Thyroid gland (tissue), 4 donors: ENCODE data around the gene SAG. TPM values are rescaled to one million over a fixed set of nuclear protein-coding genes. Genes with fewer than 3 reads are reported as not detected.
"Not testable (repeated sequence)": the region's sequence is repeated elsewhere in the genome, so short reads cannot be mapped to it uniquely, and the experiment has no call there.

Source experiments
- DNase-seq, 2 donors: peaks; one replicate each; pipeline ENCODE4 v3.0.0-alpha.2; 2019
- H3K27ac ChIP-seq, 3 donors: fragments of 200-600 bp; sonication (generic); 1 replicate in 2 of 3; 2 replicates in 1 of 3; pipeline ENCODE4 v1.5.1; 2016 to 2019; ENCODE audit warnings: mild to moderate bottlenecking in 1 of 3, moderate library complexity in 1 of 3
- H3K27me3 ChIP-seq: fragments of 200-600 bp; sonication (generic); one replicate; pipeline ENCODE4 v1.5.1; 2019
- H3K36me3 ChIP-seq, 2 donors: fragments of 200-600 bp; sonication (generic); one replicate each; pipeline ENCODE4 v1.5.1; 2016 to 2019
- H3K4me1 ChIP-seq, 2 donors: fragments of 200-600 bp; sonication (generic); one replicate each; pipeline ENCODE4 v1.5.1; 2017 to 2019
- H3K4me3 ChIP-seq, 3 donors: fragments of 200-600 bp; sonication (generic); replicated peaks in 1 of 3; 1 replicate in 2 of 3; 2 replicates in 1 of 3; pipeline ENCODE4 v1.5.1; 2016; ENCODE audit warnings: mild to moderate bottlenecking in 1 of 3
- H3K9me3 ChIP-seq: fragments of 200-600 bp; sonication (generic); one replicate; pipeline ENCODE4 v1.5.1; 2017
- CTCF ChIP-seq, 6 experiments: fragments of 200-600 bp in 3 of 6; fragments of 450-650 bp in 3 of 6; sonication (generic) in 3 of 6; IDR thresholded peaks; one replicate each; pipeline ENCODE4 v1.5.1; 2016 to 2019; ENCODE audit warnings: antibody characterized with exemption in 6 of 6, mild to moderate bottlenecking in 2 of 6, inconsistent platforms in 1 of 6, moderate library complexity in 1 of 6
- POLR2A ChIP-seq, 2 donors: fragments of 450-650 bp; IDR thresholded peaks; one replicate each; pipeline ENCODE4 v1.6.1; 2017; ENCODE audit warnings: antibody characterized with exemption in 2 of 2, mild to moderate bottlenecking in 2 of 2, moderate library complexity in 1 of 2
- WGBS, 2 donors: methylation state at CpG; one replicate each; pipeline ENCODE4 v1.1.5; 2017; 5-methylcytosine and 5-hydroxymethylcytosine counted together
- intact Hi-C: fragments of 100-400 bp; cut with DNase I; formaldehyde crosslinking; loops from one replicate; pipeline ENCODE4 v1.15.1; 2023
- total RNA-seq, 4 donors: library from RNA; depleted of rRNA; stranded (reverse); fragments of >200 nt; gene quantifications; one replicate each; pipeline ENCODE4 v1.2.3, GENCODE V29; 2016

SAG gene
- total RNA-seq, 4 donors from 2014 or later = 0.21 TPM; not detected in 3

- peak in 1 of 2 donors; percentile 27 for DNase-seq
- no peaks in the 10 kb centered on the region for H3K27me3 ChIP-seq
- no peak for TF ChIP-seq CTCF (IDR thresholded peaks at IDR 0.05)
- peak in 1 of 2 donors; percentile 8 for TF ChIP-seq POLR2A (IDR thresholded peaks at IDR 0.05)
- no peak overlapping the region for H3K27ac ChIP-seq
- no peaks in the 10 kb centered on the region for H3K36me3 ChIP-seq
- no peaks in the 10 kb centered on the region for H3K4me1 ChIP-seq
- H3K9me3 ChIP-seq = no peaks in the 10 kb centered on the region
- H3K4me3 ChIP-seq = no peak overlapping the region
- intact Hi-C loops = no loop called here
- WGBS, 2 donors = 88 to 89% methylated on average over 15 of the region's 15 CpGs
Measured at GRCh38 chr2:233331536-233331935, 23.9 kb downstream of the SAG start.

GRCh38 chr2:233332125-233332524, 24.5 kb downstream of the SAG start:
- H3K27ac ChIP-seq = no peak overlapping the region
- no peak for DNase-seq
- intact Hi-C loops = no loop called here
- H3K36me3 ChIP-seq = no peaks in the 10 kb centered on the region
- H3K9me3 ChIP-seq = no peaks in the 10 kb centered on the region
- H3K4me3 ChIP-seq = no peak overlapping the region
- WGBS, 2 donors = 91 to 94% methylated on average over 4 of the region's 4 CpGs
- TF ChIP-seq CTCF (IDR thresholded peaks at IDR 0.05) (no peak), POLR2A (IDR thresholded peaks at IDR 0.05) (no peak)
- H3K27me3 ChIP-seq = no peaks in the 10 kb centered on the region
- no peaks in the 10 kb centered on the region for H3K4me1 ChIP-seq

GRCh38 chr2:233334915-233335314, 27.3 kb downstream of the SAG start:
- H3K27ac ChIP-seq = no peak overlapping the region
- 91 to 95% methylated on average over 9 to 11 of the region's 11 CpGs for WGBS, 2 donors
- DNase-seq = no peak
- H3K4me3 ChIP-seq = no peak overlapping the region
- H3K27me3 ChIP-seq = no peaks in the 10 kb centered on the region
- no peaks in the 10 kb centered on the region for H3K9me3 ChIP-seq
- TF ChIP-seq POLR2A (IDR thresholded peaks at IDR 0.05) (no peak), CTCF (IDR thresholded peaks at IDR 0.05) (no peak)
- intact Hi-C loops = no loop called here
- H3K4me1 ChIP-seq = peaks cover 11 to 12% of the 10 kb centered on the region in 2 donors
- H3K36me3 ChIP-seq = no peaks in the 10 kb centered on the region

- 95 to 97% methylated on average over 13 of the region's 13 CpGs for WGBS, 2 donors
- H3K4me1 ChIP-seq = peaks cover 11 to 12% of the 10 kb centered on the region in 2 donors
- H3K36me3 ChIP-seq, DNase-seq, H3K4me3 ChIP-seq, intact Hi-C loops, H3K27me3 ChIP-seq, H3K9me3 ChIP-seq, H3K27ac ChIP-seq: not testable (repeated sequence)
Measured at GRCh38 chr2:233336091-233336490, 28.5 kb downstream of the SAG start.

- H3K4me1 ChIP-seq = peaks cover 11 to 12% of the 10 kb centered on the region in 2 donors
- H3K4me3 ChIP-seq = no peak overlapping the region
- no peaks in the 10 kb centered on the region for H3K36me3 ChIP-seq
- no peaks in the 10 kb centered on the region for H3K9me3 ChIP-seq
- intact Hi-C loops = no loop called here
- H3K27ac ChIP-seq = no peak overlapping the region
- no peaks in the 10 kb centered on the region for H3K27me3 ChIP-seq
- 93 to 96% methylated on average over 5 of the region's 5 CpGs for WGBS, 2 donors
- DNase-seq = no peak
- no peak for TF ChIP-seq CTCF (IDR thresholded peaks at IDR 0.05)
- TF ChIP-seq POLR2A (IDR thresholded peaks at IDR 0.05) = no peak
Measured at GRCh38 chr2:233336541-233336940, 28.9 kb downstream of the SAG start.

- no peaks in the 10 kb centered on the region for H3K27me3 ChIP-seq
- DNase-seq = no peak
- intact Hi-C loops = no loop called here
- peaks cover 11 to 12% of the 10 kb centered on the region in 2 donors for H3K4me1 ChIP-seq
- no peaks in the 10 kb centered on the region for H3K36me3 ChIP-seq
- no peak overlapping the region for H3K4me3 ChIP-seq
- no peak overlapping the region for H3K27ac ChIP-seq
- 75 to 81% methylated on average over 5 of the region's 5 CpGs for WGBS, 2 donors
- H3K9me3 ChIP-seq = no peaks in the 10 kb centered on the region
- TF ChIP-seq POLR2A (IDR thresholded peaks at IDR 0.05) = no peak
- no peak for TF ChIP-seq CTCF (IDR thresholded peaks at IDR 0.05)
Measured at GRCh38 chr2:233338046-233338445, 30.4 kb downstream of the SAG start.
